T-helper 2 cell treated with Interferon-gamma antibody and Interleukin-4, amounts not matched to agents 5 μg/mL and 100 μg/mL, for 36 hours (primary cell): ENCODE measurements around the gene ANKLE2.
"Not testable (repeated sequence)": the region's sequence is repeated elsewhere in the genome, so short reads cannot be mapped to it uniquely, and the experiment has no call there.

ENCODE experiments used
- DNase-seq: peaks from one replicate; pipeline ENCODE4 v3.0.0; 2021; ENCODE audit warnings: low spot score
- H3K27ac Mint-ChIP-seq: one replicate; pipeline ENCODE4 v1.8.0; 2021; ENCODE audit warnings: mild to moderate bottlenecking, mixed read lengths
- H3K27me3 Mint-ChIP-seq: one replicate; pipeline ENCODE4 v1.8.0; 2021; ENCODE audit warnings: low read depth, mixed read lengths
- H3K36me3 Mint-ChIP-seq: one replicate; pipeline ENCODE4 v1.8.0; 2021; ENCODE audit warnings: low read depth, mixed read lengths
- H3K4me1 Mint-ChIP-seq: one replicate; pipeline ENCODE4 v1.8.0; 2021; ENCODE audit warnings: low read depth, mixed read lengths
- H3K4me3 Mint-ChIP-seq: one replicate; pipeline ENCODE4 v1.8.0; 2022; ENCODE audit warnings: mild to moderate bottlenecking, moderate library complexity, mixed read lengths
- H3K9me3 Mint-ChIP-seq: one replicate; pipeline ENCODE4 v1.8.0; 2021; ENCODE audit warnings: mixed read lengths

The ANKLE2 gene

DNA sequence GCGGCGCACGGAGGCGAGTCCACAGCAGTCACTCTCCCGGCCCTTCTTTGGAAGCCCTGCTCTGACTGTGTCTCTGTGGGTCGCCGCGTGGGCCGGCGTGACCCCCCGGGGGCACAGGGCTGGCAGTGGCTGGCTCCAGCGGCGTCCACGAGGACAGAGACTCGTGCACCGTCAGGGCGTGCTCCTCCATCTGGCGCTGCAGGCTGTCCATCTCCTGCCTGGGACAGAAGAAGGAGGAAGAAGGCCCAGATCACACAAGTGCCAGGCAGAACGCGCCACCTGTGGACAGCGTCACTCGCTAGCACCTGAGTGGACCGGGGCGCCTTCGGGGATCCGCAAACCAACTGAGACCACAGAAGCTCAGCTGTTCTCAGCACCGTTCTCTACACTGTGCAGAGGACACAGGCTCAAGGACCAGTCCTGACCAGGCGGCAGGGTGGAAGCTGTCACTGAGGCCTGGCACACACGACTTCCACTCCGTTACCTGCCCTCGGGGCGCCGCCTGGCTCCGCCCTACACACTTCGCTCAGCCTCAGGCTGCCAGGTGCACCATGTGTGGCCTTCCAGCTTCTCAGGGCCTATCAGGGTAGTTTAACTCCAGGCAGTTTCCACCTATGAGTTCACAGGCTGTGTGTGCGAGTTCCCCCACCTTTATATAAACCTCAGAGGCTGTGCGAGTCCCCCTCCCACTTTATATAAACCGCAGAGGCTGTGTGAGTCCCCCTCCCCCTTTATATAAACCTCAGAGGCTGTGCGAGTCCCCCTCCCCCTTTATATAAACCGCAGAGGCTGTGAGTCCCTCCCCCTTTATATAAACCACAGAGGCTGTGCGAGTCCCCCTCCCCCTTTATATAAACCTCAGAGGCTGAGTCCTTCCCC is 11.7 kb upstream of the ANKLE2 start:
- H3K27me3 Mint-ChIP-seq, result no peaks in the 10 kb centered on the region
- H3K9me3 Mint-ChIP-seq, result no peaks in the 10 kb centered on the region
- no peak overlapping the region for H3K4me3 Mint-ChIP-seq
- no peak for DNase-seq
- H3K36me3 Mint-ChIP-seq, result peaks cover 50% of the 10 kb centered on the region
- peaks cover 22% of the 10 kb centered on the region for H3K4me1 Mint-ChIP-seq
- no peak overlapping the region for H3K27ac Mint-ChIP-seq

DNA sequence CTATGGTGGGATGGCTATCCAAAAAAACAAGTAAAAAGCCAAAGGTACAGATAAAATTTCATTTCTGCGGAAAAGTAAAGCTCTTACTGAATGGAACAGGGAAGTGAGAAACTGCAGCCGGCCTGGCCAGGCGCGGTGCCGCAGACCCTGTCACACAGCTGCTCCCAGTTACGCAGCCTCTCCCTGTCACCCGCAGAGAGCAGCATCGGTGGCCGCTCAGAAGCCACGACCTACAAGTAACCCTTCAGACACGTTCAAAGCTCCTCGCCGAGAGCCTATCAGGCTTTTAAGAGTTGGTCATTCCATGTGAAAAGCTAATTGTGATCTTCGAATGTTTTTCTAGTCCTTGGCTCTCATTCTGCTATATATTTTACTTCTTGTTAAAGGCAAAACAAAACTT is 11.0 kb upstream of the ANKLE2 start:
- H3K36me3 Mint-ChIP-seq, result peaks cover 50% of the 10 kb centered on the region
- DNase-seq, result no peak

DNA sequence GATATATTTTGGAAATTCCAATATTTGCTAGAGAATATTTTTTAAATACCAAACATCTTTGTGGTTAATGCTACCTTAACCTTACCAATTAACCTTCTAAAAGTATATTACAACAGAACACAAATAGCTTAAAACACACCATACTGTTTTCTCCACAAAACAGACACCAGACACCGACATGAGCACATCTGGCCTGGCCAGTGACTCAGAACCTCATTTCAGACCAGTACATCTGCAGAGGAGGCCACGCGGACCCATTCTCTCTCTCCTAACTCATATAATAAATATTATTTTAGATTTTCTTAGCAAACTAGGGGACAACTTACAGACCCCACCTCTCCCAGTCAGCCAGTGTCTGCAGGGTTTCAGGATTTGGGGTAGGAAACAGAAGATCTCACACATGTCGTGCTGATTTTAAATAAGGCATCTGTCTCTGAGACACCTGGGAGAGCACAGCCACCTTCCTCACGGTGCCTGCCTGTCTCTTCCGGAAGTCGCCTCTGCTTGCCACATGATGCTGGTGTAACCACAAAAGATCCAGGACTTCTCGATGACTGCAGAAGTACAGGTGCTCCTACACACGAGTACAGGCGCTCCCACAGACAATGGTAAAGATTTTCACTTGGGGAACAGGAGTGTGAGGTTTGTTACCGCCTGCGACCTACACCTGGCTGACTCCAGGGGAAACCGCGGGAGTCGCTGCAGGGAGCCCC is 9.7 kb upstream of the ANKLE2 start:
- DNase-seq, result peak; percentile 13
- Mint-ChIP-seq H3K4me3 (peak overlapping the region; percentile 48), H3K9me3 (no peaks in the 10 kb centered on the region), H3K27me3 (no peaks in the 10 kb centered on the region), H3K4me1 (peaks cover 28% of the 10 kb centered on the region), H3K27ac (peak overlapping the region; percentile 6), H3K36me3 (peaks cover 45% of the 10 kb centered on the region)

More for the DNA sequence above, 11.0 kb upstream of the ANKLE2 start:
- Mint-ChIP-seq H3K27ac (no peak overlapping the region), H3K9me3 (no peaks in the 10 kb centered on the region), H3K4me3 (no peak overlapping the region), H3K4me1 (peaks cover 26% of the 10 kb centered on the region), H3K27me3 (no peaks in the 10 kb centered on the region)

DNA sequence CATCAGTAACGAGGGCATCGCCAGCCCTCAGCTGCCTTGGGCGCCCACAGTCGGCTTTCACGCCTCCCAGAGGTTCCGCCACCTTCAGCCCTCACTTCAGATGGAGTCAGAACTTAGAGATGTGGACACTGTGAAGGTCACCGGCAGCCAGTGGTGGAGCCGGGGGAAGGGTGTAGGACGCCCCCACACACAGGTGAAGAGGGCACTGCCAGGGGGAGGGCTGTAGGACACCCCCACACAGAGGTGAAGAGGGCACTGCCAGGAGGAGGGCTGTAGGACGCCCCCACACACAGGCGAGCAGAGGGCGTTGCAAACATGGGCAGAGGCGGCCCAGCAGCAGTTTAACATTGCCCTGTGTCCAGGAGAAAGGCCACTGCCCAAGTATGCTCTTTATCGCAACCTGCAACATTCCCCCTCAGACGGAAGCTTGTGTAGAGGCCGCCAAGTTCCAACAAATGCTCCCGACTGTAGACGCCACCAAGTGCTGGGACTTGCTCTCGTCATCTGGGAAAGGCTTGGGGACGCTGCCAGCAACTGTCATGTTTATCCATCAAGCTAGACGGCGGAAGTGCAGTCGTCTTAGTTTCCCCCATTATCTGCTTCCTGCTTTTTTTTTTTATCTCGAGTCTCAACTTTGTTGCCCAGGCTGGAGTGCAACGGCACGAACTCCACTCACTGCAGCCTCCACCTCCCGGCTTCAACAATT is 4.9 kb upstream of the ANKLE2 start:
- no peak overlapping the region for H3K27ac Mint-ChIP-seq
- H3K9me3 Mint-ChIP-seq, result no peaks in the 10 kb centered on the region
- no peak for DNase-seq
- no peak overlapping the region for H3K4me3 Mint-ChIP-seq
- H3K4me1 Mint-ChIP-seq, result peaks cover 29% of the 10 kb centered on the region
- H3K36me3 Mint-ChIP-seq, result peaks cover 24% of the 10 kb centered on the region
- no peaks in the 10 kb centered on the region for H3K27me3 Mint-ChIP-seq

DNA sequence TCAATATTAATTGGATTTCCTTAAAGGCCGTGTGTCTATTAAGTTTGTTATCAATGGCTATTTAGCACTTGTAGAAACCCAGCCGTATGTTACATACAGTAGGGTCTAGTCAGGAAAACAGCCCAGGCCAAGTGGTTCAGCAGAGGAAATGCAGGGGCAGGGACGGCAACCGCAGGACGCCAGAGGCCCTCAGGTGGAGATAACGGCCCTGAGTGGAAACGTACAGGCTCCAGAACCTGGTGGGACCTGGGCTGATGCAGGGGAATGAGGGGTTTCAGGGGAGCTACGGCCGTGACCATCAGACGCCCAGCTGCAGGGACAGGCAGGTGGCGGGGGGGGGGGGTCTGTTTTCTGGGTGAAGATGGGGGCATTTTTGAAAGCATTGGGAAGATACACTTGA is 3.7 kb upstream of the ANKLE2 start:
- Mint-ChIP-seq H3K4me3 (no peak overlapping the region), H3K4me1 (peaks cover 31% of the 10 kb centered on the region), H3K9me3 (no peaks in the 10 kb centered on the region), H3K27ac (no peak overlapping the region), H3K36me3 (peaks cover 25% of the 10 kb centered on the region), H3K27me3 (no peaks in the 10 kb centered on the region)
- no peak for DNase-seq

DNA sequence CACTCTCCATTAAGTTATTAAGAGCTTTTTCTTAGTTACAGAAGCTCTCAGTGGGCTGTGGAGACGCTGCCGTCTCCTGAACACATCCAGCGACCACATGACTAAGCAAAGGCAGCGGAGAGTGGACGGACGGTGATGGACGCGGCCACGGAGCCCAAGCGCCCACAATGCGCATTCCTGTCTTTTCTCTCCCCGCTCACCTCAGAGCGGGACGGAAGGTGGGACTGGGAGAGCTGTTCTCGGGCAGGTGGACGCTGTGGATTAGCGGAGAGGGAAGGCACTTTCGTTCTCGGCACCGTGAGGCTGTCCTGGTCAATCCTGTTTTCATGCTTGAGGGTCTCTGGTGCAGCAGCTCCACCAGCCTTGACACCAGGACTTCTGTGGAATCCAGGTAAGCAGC is 2.6 kb upstream of the ANKLE2 start:
- Mint-ChIP-seq H3K4me1 (peaks cover 34% of the 10 kb centered on the region), H3K9me3 (no peaks in the 10 kb centered on the region), H3K36me3 (peaks cover 25% of the 10 kb centered on the region), H3K27ac (no peak overlapping the region), H3K27me3 (no peaks in the 10 kb centered on the region), H3K4me3 (no peak overlapping the region)
- no peak for DNase-seq

DNA sequence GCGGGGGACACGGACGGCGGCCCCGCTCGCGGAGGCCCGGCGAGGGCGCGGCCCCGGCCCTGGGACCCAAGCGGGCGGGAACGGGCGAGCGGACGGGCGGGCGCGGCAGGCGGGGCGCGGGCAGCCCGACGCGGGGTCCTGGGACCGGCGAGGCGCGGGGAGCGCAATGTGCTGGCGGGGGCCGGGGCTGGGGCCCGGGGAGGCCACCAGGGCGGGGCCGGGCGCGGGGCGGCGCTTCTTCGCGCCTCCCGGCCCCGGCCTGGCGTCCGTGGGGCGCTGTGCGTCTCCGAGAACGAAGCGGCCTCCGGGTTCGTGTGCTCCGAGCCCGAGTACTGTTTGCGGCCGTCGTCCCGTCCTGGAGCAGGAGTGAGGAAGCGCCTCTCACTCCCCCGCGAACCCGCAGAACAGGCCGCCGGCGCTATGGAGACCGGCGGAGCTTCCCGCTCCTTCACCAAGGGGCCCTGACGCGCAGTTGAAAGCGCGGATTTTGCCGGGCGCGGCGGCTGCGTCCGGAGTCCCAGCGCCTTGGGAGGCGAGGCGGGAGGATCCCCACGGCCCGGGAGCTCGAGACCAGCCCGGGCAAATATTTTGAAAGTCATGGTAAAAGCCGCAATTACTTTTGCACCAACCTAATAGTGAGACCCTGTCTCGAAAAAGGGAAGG is 420 bp upstream of the ANKLE2 start:
- DNase-seq, result peak; percentile 82
- H3K27ac Mint-ChIP-seq, result peak overlapping the region; percentile 84
- H3K4me3 Mint-ChIP-seq, result peak overlapping the region; percentile 75
- peaks cover 21% of the 10 kb centered on the region for H3K36me3 Mint-ChIP-seq
- no peaks in the 10 kb centered on the region for H3K27me3 Mint-ChIP-seq
- H3K9me3 Mint-ChIP-seq, result no peaks in the 10 kb centered on the region
- H3K4me1 Mint-ChIP-seq, result peaks cover 23% of the 10 kb centered on the region

DNA sequence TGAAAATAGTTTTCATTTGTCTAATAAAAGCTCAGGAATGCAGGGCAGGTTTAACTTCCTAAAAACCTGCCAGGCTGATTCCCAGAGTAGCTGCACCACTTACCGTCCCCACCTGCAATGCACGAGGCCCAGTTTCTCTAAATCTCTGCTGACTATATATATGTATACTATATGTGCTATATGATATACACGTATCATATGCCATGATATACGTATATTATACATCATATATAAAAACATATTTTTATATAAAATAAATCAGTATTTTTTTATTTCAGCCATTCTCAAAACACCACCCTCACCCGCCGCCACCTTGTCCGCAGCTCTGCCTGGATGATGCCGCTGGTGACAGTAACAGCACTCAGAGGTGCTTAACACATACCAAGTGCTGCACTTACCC is 2.3 kb downstream of the ANKLE2 start:
- H3K27me3 Mint-ChIP-seq, result no peaks in the 10 kb centered on the region
- H3K36me3 Mint-ChIP-seq, result peaks cover 32% of the 10 kb centered on the region
- no peak overlapping the region for H3K4me3 Mint-ChIP-seq
- peaks cover 23% of the 10 kb centered on the region for H3K4me1 Mint-ChIP-seq
- DNase-seq, result no peak
- H3K27ac Mint-ChIP-seq, result no peak overlapping the region
- no peaks in the 10 kb centered on the region for H3K9me3 Mint-ChIP-seq

DNA sequence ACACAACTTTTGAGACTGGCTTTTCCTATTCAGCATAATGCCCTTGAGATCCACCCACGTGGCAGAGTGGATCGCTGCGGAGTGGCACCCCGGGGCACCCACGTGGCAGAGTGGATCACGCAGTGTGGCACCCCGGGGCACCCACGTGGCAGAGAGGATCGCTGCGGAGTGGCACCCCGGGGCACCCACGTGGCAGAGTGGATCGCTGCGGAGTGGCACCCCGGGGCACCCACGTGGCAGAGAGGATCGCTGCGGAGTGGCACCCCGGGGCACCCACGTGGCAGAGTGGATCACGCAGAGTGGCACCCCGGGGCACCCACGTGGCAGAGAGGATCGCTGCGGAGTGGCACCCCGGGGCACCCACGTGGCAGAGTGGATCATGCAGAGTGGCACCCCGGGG is 2.8 kb downstream of the ANKLE2 start:
- H3K36me3 Mint-ChIP-seq, result peaks cover 34% of the 10 kb centered on the region
- H3K4me1 Mint-ChIP-seq, result peaks cover 23% of the 10 kb centered on the region
- DNase-seq, H3K4me3 Mint-ChIP-seq, H3K27ac Mint-ChIP-seq, H3K27me3 Mint-ChIP-seq, H3K9me3 Mint-ChIP-seq: not testable (repeated sequence)

DNA sequence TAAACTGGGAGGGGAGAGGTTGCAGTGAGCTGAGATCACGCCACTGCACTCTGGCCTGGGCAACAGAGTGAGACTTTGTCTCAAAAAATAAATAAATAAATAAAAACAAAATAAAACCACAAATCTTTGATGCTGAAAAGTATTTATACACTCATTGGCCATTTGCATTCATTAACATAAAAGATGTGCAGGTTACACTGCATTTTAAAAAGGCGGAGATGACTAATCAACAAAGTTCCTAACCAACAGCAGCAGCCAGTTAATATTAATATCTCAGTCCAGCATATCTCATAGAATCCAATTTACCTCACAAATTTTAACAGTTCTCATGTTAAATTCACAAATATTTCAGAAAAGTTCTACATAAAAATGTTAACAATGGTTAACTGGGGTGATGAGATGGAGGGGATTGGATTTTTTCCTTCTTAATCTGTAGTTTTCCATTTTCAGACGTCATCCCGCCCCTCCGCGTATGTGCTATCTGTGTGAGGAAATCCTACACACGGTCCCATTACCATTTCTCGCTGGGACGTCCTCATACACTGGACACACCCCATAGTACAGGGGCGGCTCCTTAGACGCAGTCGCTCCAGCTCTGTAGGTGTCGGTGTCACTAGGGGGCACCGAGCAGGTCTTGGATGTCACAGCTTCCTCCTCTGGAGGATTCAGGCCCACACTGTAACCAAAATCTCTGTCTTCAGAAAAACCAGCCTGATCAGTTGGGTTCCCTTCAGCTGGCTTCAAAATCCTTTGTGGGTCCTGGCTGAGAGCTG is 7.3 kb downstream of the ANKLE2 start:
- peaks cover 6% of the 10 kb centered on the region for H3K4me1 Mint-ChIP-seq
- no peak overlapping the region for H3K27ac Mint-ChIP-seq
- H3K27me3 Mint-ChIP-seq, result no peaks in the 10 kb centered on the region
- DNase-seq, result no peak
- H3K9me3 Mint-ChIP-seq, result no peaks in the 10 kb centered on the region
- H3K36me3 Mint-ChIP-seq, result peaks cover 36% of the 10 kb centered on the region
- H3K4me3 Mint-ChIP-seq, result no peak overlapping the region

DNA sequence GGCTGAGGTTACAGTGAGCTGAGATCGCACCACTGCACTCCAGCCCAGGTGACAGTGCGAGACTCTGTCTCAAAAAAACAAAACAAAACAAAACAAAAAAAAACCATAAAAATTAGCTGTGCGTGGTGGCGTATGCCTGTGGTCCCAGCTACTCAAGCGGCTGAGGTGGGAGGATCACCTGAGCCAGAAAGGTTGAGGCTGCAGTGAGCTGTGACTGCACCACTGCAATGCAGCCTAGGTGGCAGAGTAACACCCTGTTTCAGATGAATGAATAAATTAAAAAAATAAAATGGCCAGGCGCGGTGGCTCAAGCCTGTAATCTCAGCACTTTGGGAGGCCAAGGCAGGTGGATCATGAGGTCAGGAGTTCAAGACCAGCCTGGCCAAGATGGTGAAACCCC is 8.0 kb downstream of the ANKLE2 start:
- not testable (repeated sequence) for H3K4me1 Mint-ChIP-seq, H3K4me3 Mint-ChIP-seq, H3K27me3 Mint-ChIP-seq, DNase-seq, H3K9me3 Mint-ChIP-seq, H3K27ac Mint-ChIP-seq
- peaks cover 35% of the 10 kb centered on the region for H3K36me3 Mint-ChIP-seq

DNA sequence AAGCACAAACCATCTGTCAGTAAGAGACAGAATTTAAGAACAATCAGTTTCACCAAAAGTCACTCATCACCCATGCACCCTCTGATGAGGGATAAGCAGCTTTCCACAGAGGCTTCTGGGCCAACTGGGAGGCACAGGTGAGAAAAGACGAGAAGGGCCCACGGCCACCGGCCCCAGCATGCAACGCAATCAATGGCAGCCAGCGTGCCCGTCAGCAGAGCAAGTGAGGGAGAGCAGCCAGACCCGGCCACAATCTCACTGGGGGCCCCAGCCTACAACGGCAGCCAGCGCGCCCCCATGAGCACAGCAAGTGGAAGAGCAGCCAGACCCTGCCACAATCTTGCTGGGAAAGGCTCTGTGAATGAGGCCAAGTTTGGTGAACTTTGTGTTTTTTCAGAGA is 13.3 kb downstream of the ANKLE2 start:
- no peak for DNase-seq
- H3K27ac Mint-ChIP-seq, result no peak overlapping the region
- no peak overlapping the region for H3K4me3 Mint-ChIP-seq
- peaks cover 57% of the 10 kb centered on the region for H3K36me3 Mint-ChIP-seq
- no peaks in the 10 kb centered on the region for H3K27me3 Mint-ChIP-seq
- no peaks in the 10 kb centered on the region for H3K9me3 Mint-ChIP-seq
- H3K4me1 Mint-ChIP-seq, result no peaks in the 10 kb centered on the region

DNA sequence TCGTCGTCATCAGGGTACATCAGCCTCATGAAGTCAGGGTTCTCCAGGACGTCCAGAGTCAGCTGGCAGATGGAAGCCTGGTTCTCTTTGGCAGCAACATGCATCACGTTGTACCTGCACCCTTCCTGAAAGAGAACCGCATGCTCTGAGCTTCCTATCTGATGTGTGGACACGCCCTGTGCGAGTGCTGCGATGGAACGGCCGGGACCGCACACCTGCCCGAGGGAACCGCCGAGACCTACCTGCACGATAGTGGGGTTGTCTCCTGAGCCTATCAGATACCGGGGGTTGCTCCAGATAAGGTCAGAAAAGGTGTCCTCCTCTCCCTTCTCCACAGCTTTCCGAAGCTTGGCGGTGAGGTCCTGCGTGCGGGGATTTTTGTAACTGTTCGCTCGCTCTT is 13.7 kb downstream of the ANKLE2 start:
- H3K4me3 Mint-ChIP-seq, result no peak overlapping the region
- H3K36me3 Mint-ChIP-seq, result peaks cover 58% of the 10 kb centered on the region
- no peak for DNase-seq
- no peaks in the 10 kb centered on the region for H3K4me1 Mint-ChIP-seq
- no peak overlapping the region for H3K27ac Mint-ChIP-seq
- no peaks in the 10 kb centered on the region for H3K9me3 Mint-ChIP-seq
- H3K27me3 Mint-ChIP-seq, result no peaks in the 10 kb centered on the region
